ENCODE results near the gene MNAT1. TPM values are rescaled to one million over a fixed set of nuclear protein-coding genes. Genes with fewer than 3 reads are reported as not detected.

Gene MNAT1
- total RNA-seq, 1 donor from 2014 or later = 32.7 TPM

GRCh38 chr14:60760644-60761364 is 26.2 kb downstream of the MNAT1 start:
- no peaks in the 10 kb centered on the region for H3K9me3 Mint-ChIP-seq
- DNase-seq (ENCODE audit: extremely low spot score, unreplicated experiment) = no peak
- no peak for TF ChIP-seq CTCF (conservative IDR thresholded peaks at IDR 0.05)
- peaks cover 53% of the 10 kb centered on the region for H3K4me1 Mint-ChIP-seq (ENCODE audit: unreplicated experiment)
- no peak overlapping the region for H3K4me3 Mint-ChIP-seq
- H3K27ac Mint-ChIP-seq = no peak overlapping the region
- no peaks in the 10 kb centered on the region for H3K27me3 Mint-ChIP-seq
- H3K36me3 Mint-ChIP-seq = peaks cover 7% of the 10 kb centered on the region

GRCh38 chr14:60768602-60769001 is 34.0 kb downstream of the MNAT1 start:
- DNase-seq (ENCODE audit: extremely low spot score, unreplicated experiment) = no peak

GRCh38 chr14:60771117-60771516 is 36.6 kb downstream of the MNAT1 start:
- Mint-ChIP-seq H3K27me3 (no peaks in the 10 kb centered on the region), H3K36me3 (peaks cover 4% of the 10 kb centered on the region), H3K27ac (no peak overlapping the region), H3K9me3 (no peaks in the 10 kb centered on the region), H3K4me1 (ENCODE audit: unreplicated experiment) (peaks cover 8% of the 10 kb centered on the region), H3K4me3 (no peak overlapping the region)
- no peak for TF ChIP-seq CTCF (conservative IDR thresholded peaks at IDR 0.05)
- DNase-seq (ENCODE audit: extremely low spot score, unreplicated experiment) = no peak

More at GRCh38 chr14:60768602-60769001, 34.0 kb downstream of the MNAT1 start:
- Mint-ChIP-seq H3K27ac (no peak overlapping the region), H3K4me3 (no peak overlapping the region), H3K36me3 (peaks cover 7% of the 10 kb centered on the region), H3K9me3 (no peaks in the 10 kb centered on the region), H3K4me1 (ENCODE audit: unreplicated experiment) (peaks cover 10% of the 10 kb centered on the region), H3K27me3 (no peaks in the 10 kb centered on the region)
- no peak for TF ChIP-seq CTCF (conservative IDR thresholded peaks at IDR 0.05)

GRCh38 chr14:60773558-60773957 is 39.0 kb downstream of the MNAT1 start:
- Mint-ChIP-seq H3K36me3 (no peaks in the 10 kb centered on the region), H3K9me3 (no peaks in the 10 kb centered on the region), H3K27me3 (no peaks in the 10 kb centered on the region), H3K4me3 (no peak overlapping the region), H3K27ac (no peak overlapping the region), H3K4me1 (ENCODE audit: unreplicated experiment) (peaks cover 4% of the 10 kb centered on the region)
- no peak for TF ChIP-seq CTCF (conservative IDR thresholded peaks at IDR 0.05)
- no peak for DNase-seq (ENCODE audit: extremely low spot score, unreplicated experiment)

GRCh38 chr14:60775296-60775695 is 40.7 kb downstream of the MNAT1 start:
- Mint-ChIP-seq H3K4me1 (ENCODE audit: unreplicated experiment) (peaks cover 4% of the 10 kb centered on the region), H3K27ac (no peak overlapping the region), H3K36me3 (no peaks in the 10 kb centered on the region), H3K27me3 (no peaks in the 10 kb centered on the region), H3K9me3 (no peaks in the 10 kb centered on the region), H3K4me3 (no peak overlapping the region)
- no peak for TF ChIP-seq CTCF (conservative IDR thresholded peaks at IDR 0.05)
- DNase-seq (ENCODE audit: extremely low spot score, unreplicated experiment) = no peak

Measured in type B pancreatic cell (in vitro differentiated cells).